Endodermal cell (in vitro differentiated cells): ENCODE measurements around the gene NLGN1. TPM values are rescaled to one million over a fixed set of nuclear protein-coding genes. Genes with fewer than 3 reads are reported as not detected.

Experiments used
- DNase-seq: peaks from one replicate; pipeline ENCODE4 v3.0.0-alpha.2; 2017
- H3K27ac ChIP-seq: 2 replicates; pipeline ENCODE4 v1.5.1; 2013; ENCODE audit warnings: mild to moderate bottlenecking, low read depth, low read length, moderate library complexity
- H3K27me3 ChIP-seq: 2 replicates; pipeline ENCODE4 v1.6.1; 2013; ENCODE audit warnings: mild to moderate bottlenecking, low read length, moderate library complexity; ENCODE audit not compliant: insufficient read depth, control insufficient read depth, poor library complexity, severe bottlenecking
- H3K36me3 ChIP-seq: 2 replicates; pipeline ENCODE4 v1.7.0; 2013; ENCODE audit warnings: mild to moderate bottlenecking, low read length, moderate library complexity; ENCODE audit not compliant: control insufficient read depth, insufficient read depth
- H3K4me1 ChIP-seq: one replicate; pipeline ENCODE4 v1.7.0; 2013; ENCODE audit warnings: low read length; ENCODE audit not compliant: control insufficient read depth, insufficient read depth
- H3K4me3 ChIP-seq: 2 replicates; pipeline ENCODE4 v1.5.1; 2013; ENCODE audit warnings: mild to moderate bottlenecking, low read length, moderate library complexity
- H3K9ac ChIP-seq: 2 replicates; pipeline ENCODE4 v1.6.1; 2013; ENCODE audit warnings: mild to moderate bottlenecking, low read length, moderate library complexity; ENCODE audit not compliant: poor library complexity, severe bottlenecking; ENCODE audit errors: extremely low read depth
- H3K9me3 ChIP-seq: 2 replicates; pipeline ENCODE4 v1.6.1; 2013; ENCODE audit warnings: mild to moderate bottlenecking, low read length, moderate library complexity; ENCODE audit not compliant: control insufficient read depth
- H3K27ac Mint-ChIP-seq: 2 replicates; pipeline ENCODE4 v1.8.0; 2020; ENCODE audit warnings: mixed read lengths
- H3K27me3 Mint-ChIP-seq: 2 replicates; pipeline ENCODE4 v1.8.0; 2021; ENCODE audit warnings: mild to moderate bottlenecking, mixed read lengths; ENCODE audit not compliant: insufficient read depth
- H3K36me3 Mint-ChIP-seq: 2 replicates; pipeline ENCODE4 v1.8.0; 2020; ENCODE audit warnings: low read depth, mixed read lengths
- H3K4me1 Mint-ChIP-seq: 2 replicates; pipeline ENCODE4 v1.8.0; 2020; ENCODE audit warnings: mixed read lengths
- H3K4me3 Mint-ChIP-seq: 2 replicates; pipeline ENCODE4 v1.8.0; 2020; ENCODE audit warnings: mild to moderate bottlenecking, moderate library complexity, mixed read lengths
- H3K9me3 Mint-ChIP-seq: 2 replicates; pipeline ENCODE4 v1.8.0; 2020; ENCODE audit warnings: mild to moderate bottlenecking, mixed read lengths
- WGBS, 2 experiments: methylation state at CpG; one replicate each; pipeline versions ENCODE4 v1.1.5 to v1.1.7; 2013; ENCODE audit warnings: missing lambda C conversion rate in 2 of 2, mixed read lengths in 1 of 2; ENCODE audit not compliant: insufficient coverage in 1 of 2, insufficient read length in 1 of 2; 5-methylcytosine and 5-hydroxymethylcytosine counted together
- total RNA-seq, 2 donors: library from RNA; stranded (reverse); fragmentation: NEBNext Ultra II Directional in 1 of 2; extraction: Animal tissue kit (Norgen Biotek cat#: 25700) in 1 of 2; gene quantifications; 2 replicates in 1 of 2; 3 replicates in 1 of 2; pipeline ENCODE4 v1.2.1, GENCODE V29; 2021
- TF ChIP-seq, protein P1 (sequence below): fragments of 200-600 bp; sonication (generic); conservative IDR thresholded peaks from 2 replicates; pipeline ENCODE4 v1.5.0; 2021; ENCODE audit warnings: antibody characterized with exemption, mild to moderate bottlenecking

Gene NLGN1
- total RNA-seq, 2 donors from 2014 or later = 3.4 to 14.3 TPM

DNA sequence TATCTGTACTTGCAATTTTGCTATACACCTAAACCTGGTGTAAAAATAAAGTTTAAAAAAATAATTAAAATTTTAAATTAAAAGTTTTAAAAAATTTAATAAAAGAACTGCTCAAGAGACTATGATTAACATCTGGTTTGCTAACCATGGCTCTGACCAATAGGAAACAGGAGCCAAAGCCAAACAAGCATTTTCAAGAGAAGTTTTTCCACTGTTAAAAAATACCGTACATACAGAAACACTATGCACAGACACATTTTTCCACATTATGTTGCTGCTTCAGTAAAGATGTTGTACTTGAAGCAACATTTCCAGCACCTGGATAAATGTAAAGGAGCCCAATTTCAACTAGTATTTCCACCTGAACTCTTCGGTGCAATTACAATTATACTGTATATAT, 917.7 kb downstream of the NLGN1 start:
- Mint-ChIP-seq H3K4me1 (no peaks in the 10 kb centered on the region), H3K27ac (no peak overlapping the region), H3K36me3 (no peaks in the 10 kb centered on the region), H3K9me3 (no peaks in the 10 kb centered on the region), H3K4me3 (no peak overlapping the region), H3K27me3 (no peaks in the 10 kb centered on the region)
- no peak for DNase-seq
- no peaks in the 10 kb centered on the region for H3K9me3 ChIP-seq
- TF ChIP-seq, protein P1, sequence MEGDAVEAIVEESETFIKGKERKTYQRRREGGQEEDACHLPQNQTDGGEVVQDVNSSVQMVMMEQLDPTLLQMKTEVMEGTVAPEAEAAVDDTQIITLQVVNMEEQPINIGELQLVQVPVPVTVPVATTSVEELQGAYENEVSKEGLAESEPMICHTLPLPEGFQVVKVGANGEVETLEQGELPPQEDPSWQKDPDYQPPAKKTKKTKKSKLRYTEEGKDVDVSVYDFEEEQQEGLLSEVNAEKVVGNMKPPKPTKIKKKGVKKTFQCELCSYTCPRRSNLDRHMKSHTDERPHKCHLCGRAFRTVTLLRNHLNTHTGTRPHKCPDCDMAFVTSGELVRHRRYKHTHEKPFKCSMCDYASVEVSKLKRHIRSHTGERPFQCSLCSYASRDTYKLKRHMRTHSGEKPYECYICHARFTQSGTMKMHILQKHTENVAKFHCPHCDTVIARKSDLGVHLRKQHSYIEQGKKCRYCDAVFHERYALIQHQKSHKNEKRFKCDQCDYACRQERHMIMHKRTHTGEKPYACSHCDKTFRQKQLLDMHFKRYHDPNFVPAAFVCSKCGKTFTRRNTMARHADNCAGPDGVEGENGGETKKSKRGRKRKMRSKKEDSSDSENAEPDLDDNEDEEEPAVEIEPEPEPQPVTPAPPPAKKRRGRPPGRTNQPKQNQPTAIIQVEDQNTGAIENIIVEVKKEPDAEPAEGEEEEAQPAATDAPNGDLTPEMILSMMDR = no peak
- no peak overlapping the region for H3K27ac ChIP-seq
- WGBS, 2 experiments = 77 to 80% methylated on average over 2 of the region's 2 CpGs
- H3K4me1 ChIP-seq = no peaks in the 10 kb centered on the region
- H3K4me3 ChIP-seq = no peak overlapping the region
- H3K9ac ChIP-seq = no peak overlapping the region
- H3K27me3 ChIP-seq = no peaks in the 10 kb centered on the region
- H3K36me3 ChIP-seq = no peaks in the 10 kb centered on the region

GRCh38 chr3:174317005-174317404, 919.5 kb downstream of the NLGN1 start:
- whole genome bisulfite sequencing, 2 experiments = 100% methylated on average over 1 of the region's 1 CpG; no CpG with 5 or more reads in 1 of the 2 experiments
- H3K4me1 Mint-ChIP-seq = no peaks in the 10 kb centered on the region

GRCh38 chr3:174318181-174318580, 920.6 kb downstream of the NLGN1 start:
- H3K36me3 Mint-ChIP-seq = no peaks in the 10 kb centered on the region
- peaks cover 5% of the 10 kb centered on the region for H3K9me3 Mint-ChIP-seq
- no peak overlapping the region for H3K9ac ChIP-seq

More at GRCh38 chr3:174317005-174317404, 919.5 kb downstream of the NLGN1 start:
- H3K36me3 Mint-ChIP-seq = no peaks in the 10 kb centered on the region
- H3K4me1 ChIP-seq = no peaks in the 10 kb centered on the region
- no peak for DNase-seq
- H3K4me3 Mint-ChIP-seq = no peak overlapping the region
- H3K27ac ChIP-seq = no peak overlapping the region
- no peak overlapping the region for H3K9ac ChIP-seq
- TF ChIP-seq, protein P1 = no peak
- no peaks in the 10 kb centered on the region for H3K27me3 Mint-ChIP-seq
- peaks cover 5% of the 10 kb centered on the region for H3K9me3 Mint-ChIP-seq
- H3K27me3 ChIP-seq = no peaks in the 10 kb centered on the region
- no peaks in the 10 kb centered on the region for H3K36me3 ChIP-seq
- no peak overlapping the region for H3K4me3 ChIP-seq
- H3K9me3 ChIP-seq = peaks cover 10% of the 10 kb centered on the region
- H3K27ac Mint-ChIP-seq = no peak overlapping the region

More at GRCh38 chr3:174318181-174318580, 920.6 kb downstream of the NLGN1 start:
- no peaks in the 10 kb centered on the region for H3K27me3 ChIP-seq
- H3K4me1 ChIP-seq = no peaks in the 10 kb centered on the region
- H3K4me3 ChIP-seq = no peak overlapping the region
- TF ChIP-seq, protein P1 = no peak
- H3K9me3 ChIP-seq = peaks cover 10% of the 10 kb centered on the region
- no peaks in the 10 kb centered on the region for H3K27me3 Mint-ChIP-seq
- no peak overlapping the region for H3K4me3 Mint-ChIP-seq
- WGBS, 2 experiments = 92 to 94% methylated on average over 3 to 4 of the region's 4 CpGs
- no peaks in the 10 kb centered on the region for H3K4me1 Mint-ChIP-seq
- no peak overlapping the region for H3K27ac Mint-ChIP-seq
- no peaks in the 10 kb centered on the region for H3K36me3 ChIP-seq
- DNase-seq = no peak
- H3K27ac ChIP-seq = no peak overlapping the region
